Measurements from ENCODE around the gene COG7.

The COG7 gene

DNA sequence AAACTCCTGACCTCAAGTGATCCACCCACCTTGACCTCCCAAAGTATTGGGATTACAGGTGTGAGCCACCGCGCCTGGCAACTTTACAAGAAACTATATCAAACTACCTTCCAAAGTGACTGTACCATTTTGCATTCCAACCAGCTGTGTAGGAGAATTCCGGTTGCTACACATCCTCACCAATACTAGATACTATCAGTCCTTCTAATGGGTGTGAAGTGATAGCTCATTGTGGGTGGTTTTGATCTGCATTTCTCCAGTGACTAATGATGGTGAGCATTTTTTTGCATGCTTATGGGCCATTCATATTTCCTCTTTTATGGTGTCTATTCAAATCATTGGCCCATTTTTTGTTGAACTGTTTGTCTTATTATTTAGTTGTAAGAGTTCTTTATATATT, 113.2 kb downstream of the COG7 start:
- peaks cover 0 to 39% of the 10 kb centered on the region in 2 donors for H3K27me3 Mint-ChIP-seq
- H3K36me3 Mint-ChIP-seq = peaks cover 0 to 2% of the 10 kb centered on the region in 2 donors
- peaks cover 6 to 8% of the 10 kb centered on the region in 2 donors for H3K4me1 Mint-ChIP-seq
- DNase-seq = no peak
- H3K4me3 Mint-ChIP-seq = no peak overlapping the region
- no peak for ATAC-seq (replicated peaks)
- H3K27ac Mint-ChIP-seq = no peak overlapping the region
- H3K9me3 Mint-ChIP-seq = peaks cover 0 to 2% of the 10 kb centered on the region in 2 donors
